ENCODE data around the gene GOT1. TPM values are rescaled to one million over a fixed set of nuclear protein-coding genes. Genes with fewer than 3 reads are reported as not detected.

The GOT1 gene
- polyA plus RNA-seq, 3 donors: 2.6 to 10.4 (median 8.2) TPM

DNA sequence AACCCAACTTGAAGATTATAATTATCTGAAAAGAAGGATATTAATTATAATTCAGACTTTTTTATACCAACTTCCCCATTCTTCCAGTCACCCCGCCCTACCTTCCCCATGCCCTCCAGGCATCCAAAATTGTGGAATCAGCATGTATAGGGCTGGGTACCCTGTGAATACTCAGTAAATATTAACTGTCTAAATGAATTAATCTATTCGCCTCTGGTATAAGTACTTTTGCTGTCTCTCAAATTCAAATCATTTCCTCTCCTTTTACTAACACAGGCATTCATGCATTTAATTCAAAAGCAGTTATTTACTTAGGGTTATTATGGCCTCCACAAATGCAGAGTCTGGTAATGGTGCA lies 26.5 kb upstream of the GOT1 start:
- Histone ChIP-seq H3K9ac (ENCODE audit: insufficient read depth, low read length, poor library complexity, severe bottlenecking) (no peak overlapping the region), H3K36me3 (replicated peaks in 1 of 2; ENCODE audit: control insufficient read depth in 1 of 2, insufficient read depth in 2 of 2, low read length in 2 of 2) (no peaks in the 10 kb centered on the region), H3K79me2 (ENCODE audit: insufficient read depth, low read length) (no peaks in the 10 kb centered on the region), H3K9me3 (replicated peaks in 1 of 2; ENCODE audit: control insufficient read depth in 1 of 2, insufficient read depth in 1 of 2, low read length in 2 of 2) (no peaks in the 10 kb centered on the region), H2AFZ (ENCODE audit: insufficient read depth, low read depth, low read length, poor library complexity, severe bottlenecking) (no peak overlapping the region), H3K27ac (ENCODE audit: low read depth in 1 of 2, low read length in 2 of 2) (no peak overlapping the region), H3K4me3 (replicated peaks in 1 of 3; ENCODE audit: low read depth in 2 of 3, low read length in 3 of 3) (no peak overlapping the region), H4K20me1 (ENCODE audit: insufficient read depth, low read length) (no peaks in the 10 kb centered on the region), H3K4me1 (ENCODE audit: control insufficient read depth in 1 of 2, insufficient read depth in 2 of 2, low read length in 2 of 2) (no peaks in the 10 kb centered on the region), H3K27me3 (ENCODE audit: control insufficient read depth in 2 of 2, insufficient read depth in 2 of 2, low read length in 2 of 2) (no peaks in the 10 kb centered on the region), H3K4me2 (replicated peaks; ENCODE audit: extremely low read depth, low read length, poor library complexity, severe bottlenecking) (no peak overlapping the region)
- TF ChIP-seq CTCF (IDR thresholded peaks at IDR 0.05): no peak
- no CpG with 5 or more reads among the region's 2 CpGs for WGBS (ENCODE audit: insufficient coverage)
- Mint-ChIP-seq H3K9me3 (no peaks in the 10 kb centered on the region), H3K36me3 (no peaks in the 10 kb centered on the region), H3K4me3 (no peak overlapping the region), H3K27me3 (ENCODE audit: low read depth in 3 of 3) (peaks cover 1 to 8% (median 8%) of the 10 kb centered on the region in 3 donors), H3K4me1 (peaks cover 3% of the 10 kb centered on the region), H3K27ac (no peak overlapping the region)
- intact Hi-C loops (cut with micrococcal nuclease): no loop called here
- DNase-seq: no peak

DNA sequence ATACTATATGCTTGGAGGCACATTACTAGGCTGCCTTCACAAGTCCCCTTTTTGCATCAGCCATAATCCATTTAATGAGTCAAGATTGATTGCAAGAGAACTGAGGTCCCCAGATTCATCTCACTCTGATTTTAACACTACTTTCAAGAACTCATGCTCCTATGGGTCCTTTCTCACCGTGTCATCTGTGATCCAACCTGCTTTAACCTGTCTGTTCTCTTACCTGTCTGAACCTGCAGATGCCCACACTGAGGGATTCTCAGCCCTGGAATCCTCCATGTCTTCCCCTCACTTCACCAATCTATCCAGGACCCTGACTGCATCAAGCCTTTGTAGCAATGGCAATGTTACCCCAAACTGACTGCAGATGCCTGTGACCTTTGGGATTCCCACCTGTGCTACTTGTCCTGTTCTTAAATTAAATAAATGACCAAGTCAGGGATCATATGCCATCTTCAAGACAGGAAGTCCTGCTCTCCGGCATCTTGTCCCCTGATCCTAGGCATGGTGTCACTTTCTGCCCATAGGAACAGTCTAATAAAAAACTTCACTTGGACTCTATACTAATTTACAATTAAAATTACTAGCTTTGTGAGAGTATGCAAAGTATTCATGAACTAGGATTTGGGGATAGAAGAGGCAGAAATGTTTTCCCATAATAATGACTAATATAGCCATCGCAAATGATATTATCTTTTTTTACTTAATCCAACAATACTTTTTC lies 25.9 kb upstream of the GOT1 start:
- TF ChIP-seq CTCF (IDR thresholded peaks at IDR 0.05): no peak
- H3K27me3 ChIP-seq (ENCODE audit: control insufficient read depth in 2 of 2, insufficient read depth in 2 of 2, low read length in 2 of 2): no peaks in the 10 kb centered on the region
- Mint-ChIP-seq H3K27ac (no peak overlapping the region), H3K36me3 (no peaks in the 10 kb centered on the region), H3K27me3 (ENCODE audit: low read depth in 3 of 3) (peaks cover under 1 to 9% (median 8%) of the 10 kb centered on the region in 3 donors), H3K4me3 (no peak overlapping the region), H3K4me1 (peaks cover 3% of the 10 kb centered on the region), H3K9me3 (no peaks in the 10 kb centered on the region)
- no peaks in the 10 kb centered on the region for H4K20me1 ChIP-seq (ENCODE audit: insufficient read depth, low read length)
- H3K9me3 ChIP-seq (replicated peaks in 1 of 2; ENCODE audit: control insufficient read depth in 1 of 2, insufficient read depth in 1 of 2, low read length in 2 of 2): no peaks in the 10 kb centered on the region
- no peak overlapping the region for H3K4me2 ChIP-seq (replicated peaks; ENCODE audit: extremely low read depth, low read length, poor library complexity, severe bottlenecking)
- no peak overlapping the region for H3K27ac ChIP-seq (ENCODE audit: low read depth in 1 of 2, low read length in 2 of 2)
- no peaks in the 10 kb centered on the region for H3K36me3 ChIP-seq (replicated peaks in 1 of 2; ENCODE audit: control insufficient read depth in 1 of 2, insufficient read depth in 2 of 2, low read length in 2 of 2)
- H2AFZ ChIP-seq (ENCODE audit: insufficient read depth, low read depth, low read length, poor library complexity, severe bottlenecking): no peak overlapping the region
- H3K79me2 ChIP-seq (ENCODE audit: insufficient read depth, low read length): no peaks in the 10 kb centered on the region
- no peak for DNase-seq
- H3K4me1 ChIP-seq (ENCODE audit: control insufficient read depth in 1 of 2, insufficient read depth in 2 of 2, low read length in 2 of 2): no peaks in the 10 kb centered on the region
- H3K9ac ChIP-seq (ENCODE audit: insufficient read depth, low read length, poor library complexity, severe bottlenecking): no peak overlapping the region
- intact Hi-C loops (cut with micrococcal nuclease): no loop called here
- WGBS (ENCODE audit: insufficient coverage): 87% methylated on average over 1 of the region's 3 CpGs
- no peak overlapping the region for H3K4me3 ChIP-seq (replicated peaks in 1 of 3; ENCODE audit: low read depth in 2 of 3, low read length in 3 of 3)

Data from CD14-positive monocyte (primary cell).